ENCODE results near the gene SANBR.

SANBR gene

DNA sequence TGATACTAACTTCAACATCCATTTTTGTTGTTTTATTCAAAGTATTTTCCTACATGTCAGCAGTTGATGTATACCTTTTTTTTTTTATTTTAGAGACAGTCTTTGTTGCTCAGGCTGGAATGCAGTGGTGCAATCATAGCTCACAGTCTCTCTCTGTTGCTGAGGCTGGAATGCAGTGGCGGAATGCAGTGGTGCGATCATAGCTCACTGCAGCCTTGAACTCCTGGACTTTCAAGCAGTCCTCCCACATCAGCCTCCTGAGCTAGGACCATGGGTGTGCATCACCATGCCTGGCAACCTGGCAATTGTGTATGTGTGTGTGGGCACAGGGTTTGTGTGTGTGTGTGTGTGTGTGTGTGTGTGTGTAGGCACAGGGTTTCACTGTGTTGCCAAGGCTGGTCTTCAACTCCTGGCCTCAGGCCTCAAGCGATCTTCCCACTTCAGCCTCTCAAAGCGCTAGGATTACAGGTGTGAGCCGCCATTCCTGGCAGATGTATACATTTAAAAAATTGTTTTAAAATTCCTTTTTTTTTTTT is 24.8 kb downstream of the SANBR start:
- no peak for DNase-seq

DNA sequence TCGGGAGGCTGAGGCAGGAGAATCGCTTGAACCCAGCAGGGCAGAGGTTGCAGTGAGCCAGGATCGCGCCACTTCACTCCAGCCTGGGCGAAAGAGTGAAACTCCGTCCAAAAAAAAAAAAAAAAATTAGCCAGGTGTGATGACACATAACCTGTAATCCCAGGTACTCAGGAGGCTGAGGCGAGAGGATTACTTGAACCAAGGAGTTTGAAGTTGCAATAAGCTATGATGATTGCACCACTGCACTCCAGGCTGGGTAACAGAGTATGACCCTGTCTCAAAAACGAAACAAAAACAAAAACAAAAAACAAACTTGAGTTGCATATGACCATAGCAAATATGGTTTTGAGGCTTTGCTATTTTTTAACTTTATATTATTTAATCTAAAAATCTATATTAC is 25.8 kb downstream of the SANBR start:
- DNase-seq: no peak

DNA sequence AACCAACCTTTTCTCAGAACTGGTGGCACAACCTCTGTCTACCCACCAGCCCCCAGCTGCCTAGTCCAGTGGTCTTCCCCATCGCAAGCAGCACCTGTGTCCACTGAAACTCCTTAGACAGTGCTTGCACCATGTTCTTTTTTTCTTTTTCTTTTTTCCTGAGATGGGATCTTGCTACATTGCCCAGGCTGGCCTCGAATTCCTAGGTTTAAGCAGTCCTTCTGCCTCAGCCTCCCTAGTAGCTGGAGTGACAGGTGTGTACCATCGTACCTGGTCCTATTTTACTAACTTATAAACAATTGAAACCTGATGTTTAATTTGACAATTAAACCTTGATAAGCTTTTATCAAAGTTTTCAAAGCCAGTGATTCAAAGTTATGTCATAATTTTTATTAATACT is 30.8 kb downstream of the SANBR start:
- no peak for DNase-seq

DNA sequence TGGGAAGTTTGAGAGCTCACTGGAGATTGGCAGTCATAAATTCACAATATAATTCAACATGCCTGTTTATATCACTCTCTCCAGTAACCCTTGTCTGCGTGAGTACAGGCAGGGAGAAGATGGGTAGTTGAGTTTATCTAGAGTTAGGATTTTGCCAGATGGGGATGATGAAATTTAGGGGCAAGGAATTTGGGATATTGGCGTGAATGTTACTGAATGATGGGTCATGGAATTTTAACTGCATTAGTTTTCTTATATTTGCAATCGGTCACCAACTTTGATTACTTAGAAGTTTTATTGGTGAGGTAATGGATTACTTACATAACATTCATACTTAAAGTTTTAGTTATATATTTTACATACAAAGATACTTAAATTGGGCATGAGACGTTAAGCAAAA is 35.1 kb downstream of the SANBR start:
- no peak for DNase-seq

DNA sequence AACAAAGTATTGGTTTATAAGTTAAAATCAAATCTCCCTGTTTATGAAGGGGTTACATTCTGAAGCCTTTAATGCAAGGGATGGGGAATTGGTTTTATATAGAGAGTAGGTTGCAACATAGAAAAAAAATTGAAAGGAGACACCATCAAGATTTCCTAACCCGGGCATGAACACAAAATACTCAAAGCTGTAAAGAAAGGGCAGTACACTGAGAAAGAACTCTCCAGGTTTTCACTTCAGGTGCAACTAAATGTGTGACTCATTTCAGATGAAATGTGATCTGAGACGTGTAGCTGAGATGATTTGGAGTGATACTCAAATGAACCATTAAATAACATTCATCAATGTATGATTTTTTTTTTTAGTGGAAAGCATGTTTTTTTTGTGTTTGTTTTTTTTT is 43.6 kb downstream of the SANBR start:
- no peak for DNase-seq

DNA sequence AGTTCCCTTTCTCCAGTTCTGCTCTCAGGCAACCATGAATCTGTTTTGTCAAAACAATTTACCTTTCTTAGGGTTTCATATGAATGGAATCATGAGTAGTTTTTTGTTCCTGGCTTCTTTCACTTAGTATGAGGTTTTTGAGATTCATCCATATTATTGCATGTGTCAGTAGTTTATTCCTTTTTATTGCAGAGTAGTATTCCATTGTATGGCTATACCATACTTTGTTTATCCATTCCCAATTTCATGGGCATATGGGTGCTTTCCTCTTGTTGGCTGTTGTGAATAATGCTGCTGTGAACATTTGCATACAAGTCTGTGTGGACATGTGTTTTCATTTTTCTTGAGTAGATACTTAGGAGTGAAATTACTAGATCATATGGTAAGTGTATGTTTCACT is 46.0 kb downstream of the SANBR start:
- DNase-seq: no peak

DNA sequence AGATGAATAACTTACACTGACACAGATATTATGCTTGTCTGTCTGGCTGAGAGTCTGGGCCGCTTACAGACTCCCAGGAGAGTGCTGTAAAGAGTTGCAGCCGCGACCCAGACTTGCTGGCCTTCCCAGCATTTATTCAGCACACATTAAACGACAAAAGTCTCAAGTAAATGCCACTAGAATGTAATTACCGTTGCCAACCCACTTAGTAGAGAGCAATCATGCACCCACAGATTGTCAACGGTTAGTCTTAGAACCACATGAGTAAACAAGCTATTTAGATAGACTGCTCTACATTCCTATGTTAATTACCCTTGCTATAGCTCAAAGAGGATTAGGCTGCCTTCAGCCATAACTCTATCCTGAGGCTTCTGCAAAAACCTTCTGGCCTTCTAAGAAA is 48.5 kb downstream of the SANBR start:
- no peak for DNase-seq

Data from NCI-H524 (cell line).